ENCODE measurements around the gene BACH2. TPM values are rescaled to one million over a fixed set of nuclear protein-coding genes. Genes with fewer than 3 reads are reported as not detected.

The BACH2 gene
- total RNA-seq, 1 donor from 2014 or later = 2.1 TPM

GRCh38 chr6:90289902-90290301 is 6.7 kb downstream of the BACH2 start:
- no peak for DNase-seq (ENCODE audit: low read depth)
- no peak for TF ChIP-seq CTCF (IDR thresholded peaks at IDR 0.05; ENCODE audit: insufficient read depth, low read length, severe bottlenecking)
- peaks cover 2% of the 10 kb centered on the region for H3K27me3 ChIP-seq (ENCODE audit: control insufficient read depth, insufficient read depth, low read length)
- no peak overlapping the region for H3K4me3 ChIP-seq (ENCODE audit: low read depth, low read length)
- no peak for FAIRE-seq
- H3K36me3 ChIP-seq (ENCODE audit: control insufficient read depth, insufficient read depth, low read length) = no peaks in the 10 kb centered on the region

GRCh38 chr6:90288404-90288803 is 8.2 kb downstream of the BACH2 start:
- TF ChIP-seq CTCF (IDR thresholded peaks at IDR 0.05; ENCODE audit: insufficient read depth, low read length, severe bottlenecking) = no peak
- no peak for FAIRE-seq
- Histone ChIP-seq H3K4me3 (ENCODE audit: low read depth, low read length) (no peak overlapping the region), H3K27me3 (ENCODE audit: control insufficient read depth, insufficient read depth, low read length) (no peaks in the 10 kb centered on the region), H3K36me3 (ENCODE audit: control insufficient read depth, insufficient read depth, low read length) (no peaks in the 10 kb centered on the region)
- DNase-seq (ENCODE audit: low read depth) = no peak

GRCh38 chr6:90286884-90287488 is 9.7 kb downstream of the BACH2 start:
- FAIRE-seq (no peak), DNase-seq (ENCODE audit: low read depth) (peak; percentile 54)
- no peaks in the 10 kb centered on the region for H3K27me3 ChIP-seq (ENCODE audit: control insufficient read depth, insufficient read depth, low read length)
- peak; percentile 86 for TF ChIP-seq CTCF (IDR thresholded peaks at IDR 0.05; ENCODE audit: insufficient read depth, low read length, severe bottlenecking)
- no peaks in the 10 kb centered on the region for H3K36me3 ChIP-seq (ENCODE audit: control insufficient read depth, insufficient read depth, low read length)
- no peak overlapping the region for H3K4me3 ChIP-seq (ENCODE audit: low read depth, low read length)

- Histone ChIP-seq H3K27me3 (ENCODE audit: control insufficient read depth, insufficient read depth, low read length) (no peaks in the 10 kb centered on the region), H3K4me3 (ENCODE audit: low read depth, low read length) (no peak overlapping the region), H3K36me3 (ENCODE audit: control insufficient read depth, insufficient read depth, low read length) (no peaks in the 10 kb centered on the region)
- DNase-seq (ENCODE audit: low read depth) = peak; percentile 83
- no peak for TF ChIP-seq CTCF (IDR thresholded peaks at IDR 0.05; ENCODE audit: insufficient read depth, low read length, severe bottlenecking)
- no peak for FAIRE-seq
These were observed 10.8 kb downstream of the BACH2 start for GRCh38 chr6:90285611-90286381.

- no peak for TF ChIP-seq CTCF (IDR thresholded peaks at IDR 0.05; ENCODE audit: insufficient read depth, low read length, severe bottlenecking)
- FAIRE-seq = no peak
- Histone ChIP-seq H3K27me3 (ENCODE audit: control insufficient read depth, insufficient read depth, low read length) (peaks cover 2% of the 10 kb centered on the region), H3K4me3 (ENCODE audit: low read depth, low read length) (no peak overlapping the region), H3K36me3 (ENCODE audit: control insufficient read depth, insufficient read depth, low read length) (no peaks in the 10 kb centered on the region)
- DNase-seq (ENCODE audit: low read depth) = no peak
These were observed 11.6 kb downstream of the BACH2 start for GRCh38 chr6:90285042-90285481.

Measured in bronchial epithelial cell (primary cell).